Measurements from ENCODE around the gene LEFTY2. TPM values are rescaled to one million over a fixed set of nuclear protein-coding genes. Genes with fewer than 3 reads are reported as not detected.

The LEFTY2 gene
- total and polyA plus RNA-seq, 12 donors, result 0.23 to 1.4 (median 0.56) TPM

- Histone ChIP-seq H3K36me3 (no peaks in the 10 kb centered on the region), H3K4me3 (no peak overlapping the region), H3K27me3 (peaks cover 0 to 16% (median 0%) of the 10 kb centered on the region in 7 donors), H3K9me3 (no peaks in the 10 kb centered on the region), H3K27ac (no peak overlapping the region), H3K4me1 (peaks cover 0 to 7% (median 0%) of the 10 kb centered on the region in 9 donors)
- WGBS, 2 donors, result 77 to 83% methylated on average over 5 of the region's 5 CpGs
- intact Hi-C loops (cut with DNase I), result no loop called here
- no peak for ATAC-seq
- no peak for TF ChIP-seq CTCF (IDR thresholded peaks at IDR 0.05)
- DNase-seq, result no peak
These were observed 24.2 kb upstream of the LEFTY2 start for GRCh38 chr1:225965231-225965630.

GRCh38 chr1:225963735-225964530 lies 22.9 kb upstream of the LEFTY2 start:
- H3K27ac ChIP-seq, result no peak overlapping the region
- no peak for ATAC-seq
- H3K27me3 ChIP-seq, result peaks cover 0 to 16% (median 0%) of the 10 kb centered on the region in 7 donors
- intact Hi-C loops (cut with DNase I), result no loop called here
- no peak overlapping the region for H3K4me3 ChIP-seq
- H3K9me3 ChIP-seq, result no peaks in the 10 kb centered on the region
- WGBS, 2 donors, result 91 to 92% methylated on average over 15 of the region's 15 CpGs
- peaks cover 0 to 7% (median 0%) of the 10 kb centered on the region in 9 donors for H3K4me1 ChIP-seq
- TF ChIP-seq CTCF (IDR thresholded peaks at IDR 0.05), result no peak
- DNase-seq, result no peak
- no peaks in the 10 kb centered on the region for H3K36me3 ChIP-seq

- H3K36me3 ChIP-seq, result no peaks in the 10 kb centered on the region
- DNase-seq (peak; percentile 25 to 57), ATAC-seq (peak in 5 of 8 donors; percentile 46 to 70 (median 61))
- H3K9me3 ChIP-seq, result no peaks in the 10 kb centered on the region
- TF ChIP-seq CTCF (IDR thresholded peaks at IDR 0.05), result peak; percentile 22 to 83 (median 61)
- H3K4me3 ChIP-seq, result no peak overlapping the region
- peaks cover 0 to 16% (median 0%) of the 10 kb centered on the region in 7 donors for H3K27me3 ChIP-seq
- H3K27ac ChIP-seq, result no peak overlapping the region
- intact Hi-C loops (cut with DNase I), result no loop called here
- WGBS, 2 donors, result 29 to 33% methylated on average over 21 of the region's 21 CpGs
- peaks cover 0 to 7% (median 0%) of the 10 kb centered on the region in 9 donors for H3K4me1 ChIP-seq
These were observed 21.5 kb upstream of the LEFTY2 start for GRCh38 chr1:225962440-225962975.

- no peak for TF ChIP-seq CTCF (IDR thresholded peaks at IDR 0.05)
- H3K9me3 ChIP-seq, result no peaks in the 10 kb centered on the region
- 66 to 75% methylated on average over 19 to 20 of the region's 20 CpGs for WGBS, 2 donors
- no peak overlapping the region for H3K27ac ChIP-seq
- H3K4me1 ChIP-seq, result peaks cover 0 to 7% (median 0%) of the 10 kb centered on the region in 9 donors
- H3K4me3 ChIP-seq, result no peak overlapping the region
- intact Hi-C loops (cut with DNase I), result no loop called here
- no peaks in the 10 kb centered on the region for H3K36me3 ChIP-seq
- DNase-seq, result no peak
- peak in 1 of 8 donors; percentile 11 for ATAC-seq
- peaks cover 0 to 16% (median 0%) of the 10 kb centered on the region in 7 donors for H3K27me3 ChIP-seq
These were observed 20.8 kb upstream of the LEFTY2 start for GRCh38 chr1:225961659-225962439.

Data from heart right ventricle (tissue), 16 donors.